GM18873 (cell line): ENCODE data around the gene TIGD6.
"Not testable (repeated sequence)": the region's sequence is repeated elsewhere in the genome, so short reads cannot be mapped to it uniquely, and the experiment has no call there.

Experiments
- ATAC-seq: cut with Tn5 transposase; IDR thresholded peaks from one replicate; pipeline ENCODE4 v1.9.1; 2021; ENCODE audit warnings: mild to moderate bottlenecking, moderate library complexity, moderate number of reproducible peaks; ENCODE audit not compliant: unreplicated experiment, low FRiP score

The TIGD6 gene

GRCh38 chr5:150000256-150000989 is at the start of gene TIGD6, which contains the start of gene HMGXB3:
Gene TIGD6, minus strand, starts transcription at chr5:150000654. Its CDS starts 4,306 bp downstream, at chr5:149996348.
Gene HMGXB3, plus strand, starts transcription at chr5:150000739. Its CDS starts 4,114 bp downstream, at chr5:150004853.
- peak; percentile 78 for ATAC-seq

DNA sequence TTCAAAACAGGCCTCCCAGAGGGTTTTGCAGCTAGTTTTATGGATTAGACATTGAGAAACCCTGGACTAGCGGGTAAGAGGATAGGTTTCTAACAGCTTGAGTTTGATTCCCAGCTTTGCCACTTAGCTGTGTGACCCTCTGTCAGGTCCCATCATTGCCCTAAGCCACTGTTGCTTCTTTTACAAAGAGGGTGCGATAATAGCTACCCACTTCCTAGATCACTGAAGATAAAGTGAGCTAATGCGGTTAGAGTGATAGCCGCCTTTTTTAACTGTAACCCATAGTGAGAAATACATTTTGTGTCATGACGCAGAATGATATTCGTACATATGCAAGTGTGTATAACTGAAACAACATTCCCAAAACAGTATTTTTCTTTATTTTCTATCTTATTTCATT is 45.6 kb upstream of the TIGD6 start:
- no peak for ATAC-seq

GRCh38 chr5:150045549-150045948 is 45.1 kb upstream of the TIGD6 start:
- ATAC-seq = no peak

DNA sequence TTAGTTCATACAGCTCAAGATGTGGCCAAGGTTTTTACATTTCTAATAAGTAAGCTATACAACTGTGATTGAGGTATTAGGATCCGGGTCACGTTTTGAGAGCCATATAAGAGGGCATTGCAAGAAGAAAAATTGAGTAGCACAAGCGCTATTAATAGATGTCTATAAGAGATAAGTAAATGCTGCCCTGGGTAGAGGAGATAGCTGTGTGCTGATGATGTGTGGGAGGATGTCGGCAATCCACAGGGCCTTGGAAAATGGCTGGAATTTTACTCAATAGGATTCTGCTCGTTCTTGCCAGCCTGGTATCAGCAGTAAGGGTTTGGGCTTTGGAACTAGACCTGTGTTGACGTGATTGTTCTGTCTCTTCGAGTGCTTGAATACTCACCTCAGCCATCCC is 44.3 kb upstream of the TIGD6 start:
- no peak for ATAC-seq

- no peak for ATAC-seq
Measured at GRCh38 chr5:150044329-150044681, 43.9 kb upstream of the TIGD6 start.

DNA sequence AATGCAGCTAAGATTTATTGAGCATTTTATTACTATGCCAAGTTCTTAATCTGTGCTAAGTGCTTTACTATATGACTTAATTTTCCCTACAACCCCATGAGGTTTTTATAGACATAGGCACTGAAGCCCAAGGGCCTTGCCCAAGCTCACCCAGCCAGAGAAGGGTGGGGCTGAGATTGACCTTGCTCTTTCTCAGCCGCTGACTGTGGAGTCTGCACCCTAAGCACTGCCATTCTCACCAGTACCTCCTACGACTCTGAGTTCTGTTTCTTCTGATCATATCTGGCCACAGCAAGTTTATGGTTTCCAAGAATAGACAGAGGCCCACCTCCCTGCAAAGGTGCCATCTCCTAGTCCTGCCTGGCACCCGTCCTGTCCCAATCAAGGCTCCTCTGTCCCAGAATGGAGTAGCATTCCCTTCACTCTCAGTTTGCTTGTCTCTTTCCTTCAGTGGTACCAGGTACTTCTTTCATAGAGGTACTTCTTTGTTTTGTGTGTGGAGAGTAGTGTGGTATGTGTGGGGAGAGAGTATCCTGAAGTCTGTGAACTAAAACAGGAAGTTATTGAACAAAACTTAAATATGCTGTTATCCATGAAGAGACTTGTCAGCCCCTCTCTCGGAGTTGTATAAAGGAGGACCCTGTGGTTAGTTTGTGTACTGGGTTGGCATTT is 43.3 kb upstream of the TIGD6 start:
- ATAC-seq = no peak

DNA sequence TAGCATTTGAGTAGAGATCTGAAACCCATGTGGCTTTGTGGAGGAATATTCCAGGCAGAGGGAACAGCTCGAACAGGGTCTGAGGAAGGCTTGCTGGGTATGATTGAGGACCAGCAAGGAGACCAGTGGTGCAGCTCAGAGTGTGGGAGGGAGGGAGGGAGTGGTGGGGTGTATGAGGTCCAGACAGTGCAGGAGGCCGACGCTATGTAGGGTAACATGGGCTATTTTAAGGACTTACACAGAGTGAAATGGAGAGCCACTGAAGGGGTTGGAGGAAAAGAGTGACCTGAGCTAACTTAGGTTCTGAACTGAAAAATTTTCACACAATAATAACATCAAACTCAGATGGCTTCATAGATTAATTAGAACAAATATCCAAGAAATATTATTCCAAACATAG is 42.0 kb upstream of the TIGD6 start:
- no peak for ATAC-seq

DNA sequence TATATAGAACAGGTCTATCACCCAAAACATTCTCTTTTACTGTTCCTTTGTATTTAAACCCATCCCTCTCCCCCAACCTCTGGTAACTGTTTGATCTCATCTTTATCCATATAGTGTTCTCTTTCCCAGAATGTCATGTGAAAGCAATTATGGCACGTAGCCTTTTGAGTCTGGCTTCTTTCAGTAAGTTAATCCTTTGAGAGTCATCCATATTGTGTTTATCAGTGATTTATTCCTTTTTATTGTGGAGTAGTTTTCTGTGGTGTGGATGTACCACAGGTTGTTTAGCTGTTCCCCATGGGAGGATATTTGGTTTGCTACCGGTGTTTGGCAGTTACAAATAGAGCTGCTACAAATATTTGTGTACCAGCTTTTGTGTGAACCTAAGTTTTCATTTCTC is 38.1 kb upstream of the TIGD6 start:
- ATAC-seq = no peak

GRCh38 chr5:150036513-150036912 is 36.1 kb upstream of the TIGD6 start:
- no peak for ATAC-seq

DNA sequence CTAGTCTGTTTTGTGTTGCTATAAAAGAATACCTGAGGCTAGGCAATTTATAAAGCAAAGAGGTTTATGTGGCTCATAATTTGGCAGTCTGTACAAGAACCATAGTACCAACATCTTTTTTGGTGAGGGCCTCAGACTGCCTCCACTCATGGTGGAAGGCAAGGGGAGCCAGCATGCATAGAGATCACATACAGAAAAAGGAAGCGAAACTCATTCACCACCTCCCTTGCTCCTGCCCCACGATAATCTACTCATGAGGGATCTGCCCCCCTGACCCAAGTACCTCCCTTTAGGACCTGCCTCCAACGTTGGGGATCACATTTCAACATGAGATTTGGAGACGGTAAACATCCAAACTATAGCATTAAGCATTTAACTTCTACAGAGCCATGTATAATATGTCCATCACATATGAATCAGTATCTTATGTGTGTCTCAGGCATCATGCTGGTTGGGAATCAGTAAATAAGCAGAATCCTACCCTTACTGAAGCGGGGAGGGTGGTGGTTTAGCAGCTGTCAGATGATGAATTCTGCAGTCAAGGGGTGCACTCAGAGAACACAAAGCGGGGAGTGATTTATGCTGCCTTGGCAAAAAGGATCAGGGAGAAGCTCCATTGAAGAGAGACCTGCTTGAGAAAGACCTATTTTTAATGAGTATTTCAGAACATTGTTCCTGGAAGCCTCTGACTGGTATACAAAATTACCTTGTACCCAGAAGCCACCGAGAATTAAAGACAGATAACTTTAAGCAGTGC is 34.9 kb upstream of the TIGD6 start:
- ATAC-seq = no peak

GRCh38 chr5:150034662-150035061 is 34.2 kb upstream of the TIGD6 start:
- no peak for ATAC-seq

DNA sequence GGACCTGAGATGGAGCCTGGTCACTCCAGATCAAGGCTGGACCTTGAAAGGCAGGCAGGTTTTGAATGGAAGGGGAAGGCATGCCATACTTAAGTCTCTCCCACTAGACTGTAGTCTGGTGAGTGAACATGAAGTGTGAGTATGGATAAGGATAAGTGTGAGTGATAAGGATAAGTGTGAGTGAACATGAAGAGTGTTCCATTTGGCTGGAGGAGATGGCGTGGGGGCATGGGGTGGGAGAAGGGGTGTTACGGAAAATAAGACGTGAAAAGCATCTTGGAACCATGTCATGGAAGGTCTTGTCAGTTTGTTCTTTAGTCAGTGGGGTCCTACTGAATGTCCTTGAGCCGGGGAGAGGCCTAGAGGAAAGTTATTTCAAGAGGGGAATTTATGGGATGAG is 32.9 kb upstream of the TIGD6 start:
- no peak for ATAC-seq

DNA sequence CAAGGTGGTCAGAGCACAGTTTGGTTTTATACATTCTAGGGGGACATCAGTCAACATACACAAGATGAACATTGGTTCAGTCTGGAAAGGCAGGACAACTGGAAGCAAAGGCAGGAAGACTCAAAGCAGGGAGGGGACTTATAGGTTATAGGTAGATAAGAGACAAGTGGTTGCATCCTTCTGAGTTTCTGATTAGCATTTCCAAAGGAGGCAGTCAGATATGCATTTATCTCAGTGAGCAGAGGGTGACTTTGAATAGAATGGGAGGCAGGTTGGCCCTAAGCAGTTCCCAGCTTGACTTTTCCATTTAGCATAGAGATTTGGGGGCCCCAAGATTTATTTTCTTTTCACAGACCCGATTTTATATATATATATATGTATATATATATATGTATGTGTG is 27.6 kb upstream of the TIGD6 start:
- ATAC-seq = not testable (repeated sequence)

- ATAC-seq = no peak
Measured at GRCh38 chr5:150026682-150027172, 26.3 kb upstream of the TIGD6 start.

DNA sequence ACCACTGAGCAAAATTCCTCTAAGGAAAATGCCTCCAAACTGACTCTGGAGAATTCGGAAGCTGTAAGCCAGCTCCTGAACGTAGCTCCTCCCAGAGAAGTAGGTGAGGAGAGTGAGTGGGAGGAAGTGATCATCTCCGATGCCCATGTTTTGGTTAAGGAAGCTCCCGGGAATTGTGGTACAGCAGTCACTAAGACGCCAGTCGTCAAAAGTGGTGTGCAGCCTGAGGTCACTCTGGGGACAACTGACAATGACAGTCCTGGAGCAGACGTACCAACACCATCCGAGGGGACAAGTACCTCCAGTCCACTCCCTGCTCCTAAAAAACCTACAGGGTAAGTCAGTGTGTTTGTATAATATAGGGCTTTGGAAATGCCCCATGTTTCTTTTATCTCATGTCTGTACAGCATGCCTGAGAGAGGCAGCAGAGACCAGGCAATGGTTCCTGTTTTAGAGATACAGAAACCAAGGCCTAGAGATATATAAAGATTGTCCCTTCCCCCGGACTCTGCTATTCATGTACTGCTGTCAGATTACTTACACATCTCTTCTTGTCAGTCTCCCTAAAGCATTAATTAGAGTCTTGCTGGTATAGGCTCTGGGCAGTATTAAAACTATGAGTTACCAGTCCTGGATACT is 24.0 kb upstream of the TIGD6 start:
- ATAC-seq = no peak

GRCh38 chr5:150023136-150023535 is 22.7 kb upstream of the TIGD6 start:
- no peak for ATAC-seq

DNA sequence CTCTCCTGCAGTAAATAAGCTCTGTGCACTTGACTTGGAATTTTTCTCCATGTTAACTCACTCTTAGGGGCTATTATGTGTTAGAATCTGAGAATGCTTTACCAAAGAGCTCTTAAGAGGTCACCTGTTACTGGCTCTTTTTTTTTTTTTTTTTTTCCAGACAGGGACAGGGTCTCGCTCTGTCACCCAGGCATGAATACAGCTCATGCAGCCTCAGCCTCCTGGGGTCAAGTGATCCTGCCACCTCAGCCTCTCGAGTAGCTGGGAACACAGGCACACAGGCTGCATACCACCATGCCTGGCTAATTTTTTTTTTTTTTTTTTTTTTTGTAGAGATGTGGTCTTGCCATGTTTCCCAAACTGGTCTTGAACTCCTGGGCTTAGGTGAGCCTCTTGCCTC is 22.2 kb upstream of the TIGD6 start:
- ATAC-seq = no peak

GRCh38 chr5:150022158-150022531 is 21.7 kb upstream of the TIGD6 start:
- no peak for ATAC-seq

GRCh38 chr5:150021491-150022157 is 21.2 kb upstream of the TIGD6 start:
- ATAC-seq = no peak

DNA sequence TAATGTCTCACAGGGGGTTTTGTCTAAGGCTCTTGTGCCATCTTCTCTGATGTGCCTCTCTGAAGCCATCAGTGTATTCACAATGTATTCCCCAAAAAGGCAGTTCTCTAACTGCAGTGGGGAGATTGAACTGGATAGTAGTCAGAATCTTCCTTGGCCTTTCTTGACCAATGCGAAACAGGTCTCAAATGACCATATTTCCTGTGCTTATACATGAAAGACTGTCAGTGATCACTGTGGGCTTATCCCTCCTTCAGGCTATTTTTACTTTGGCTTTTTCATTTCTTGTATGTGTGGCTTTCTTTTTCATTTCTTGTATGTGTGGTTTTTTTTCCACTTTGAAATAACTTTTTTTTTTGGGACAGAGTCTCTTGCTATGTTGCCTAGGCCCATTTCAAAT is 19.8 kb upstream of the TIGD6 start:
- no peak for ATAC-seq
